K562 (cell line): Measurements from ENCODE around the gene CNNM2. TPM values are rescaled to one million over a fixed set of nuclear protein-coding genes. Genes with fewer than 3 reads are reported as not detected.
A peak's percentile ranks its signal among the peaks of the same experiment; 100 is the strongest.

Source experiments
- BMI1 ChIP-seq: fragments of 150-350 bp; IDR thresholded peaks from 2 replicates; pipeline ENCODE4 v1.6.1; 2014; ENCODE audit warnings: low read length
- IRF2 ChIP-seq: sonication (generic); formaldehyde crosslinking; IDR thresholded peaks from 2 replicates; pipeline ENCODE4 v1.8.1; 2022; ENCODE audit warnings: mild to moderate bottlenecking, missing genetic modification reagents
- NFIC ChIP-seq: fragments of 450-650 bp; IDR thresholded peaks from 2 replicates; pipeline ENCODE4 v1.6.1; 2017; ENCODE audit warnings: mild to moderate bottlenecking, inconsistent platforms
- NONO ChIP-seq, 2 experiments: fragments of 200-400 bp in 1 of 2; fragments of 450-650 bp in 1 of 2; formaldehyde crosslinking in 1 of 2; IDR thresholded peaks; 2 replicates each; pipeline ENCODE4 v1.6.1; 2017; ENCODE audit warnings: low read depth in 2 of 2, mild to moderate bottlenecking in 2 of 2, moderate library complexity in 2 of 2, low read length in 1 of 2
- NR2C1 ChIP-seq, 2 experiments: fragments of 450-650 bp; IDR thresholded peaks; 2 replicates each; pipeline ENCODE4 v1.6.1; 2017; ENCODE audit warnings: mild to moderate bottlenecking in 2 of 2, antibody characterized with exemption in 1 of 2, inconsistent platforms in 1 of 2, missing compliant biosample characterization in 1 of 2, missing genetic modification characterization in 1 of 2
- POLR2AphosphoS5 ChIP-seq: IDR thresholded peaks from 2 replicates; pipeline ENCODE4 v1.6.1; 2011; ENCODE audit warnings: mild to moderate bottlenecking, low read depth, low read length, moderate library complexity; ENCODE audit not compliant: control insufficient read depth, insufficient read depth
- SMC3 ChIP-seq: conservative IDR thresholded peaks from 2 replicates; pipeline ENCODE4 v1.6.1; 2011; ENCODE audit warnings: low read depth, low read length, improper control_type of control experiment; ENCODE audit not compliant: insufficient read depth
- SPI1 ChIP-seq: IDR thresholded peaks from 2 replicates; pipeline ENCODE4 v1.6.1; 2011; ENCODE audit warnings: low read depth, low read length, control low read depth, borderline replicate concordance
- TEAD1 ChIP-seq, 2 experiments: fragments of 450-650 bp in 1 of 2; sonication (generic) in 1 of 2; formaldehyde crosslinking; IDR thresholded peaks; 2 replicates each; pipeline versions ENCODE4 v1.4.0 to v1.8.0; 2020 to 2022; ENCODE audit warnings: mild to moderate bottlenecking in 2 of 2, missing genetic modification reagents in 1 of 2
- U2AF2 ChIP-seq: fragments of 200-400 bp; formaldehyde crosslinking; optimal IDR thresholded peaks from 2 replicates; pipeline ENCODE3; 2017; ENCODE audit warnings: low read depth, mild to moderate bottlenecking, low read length
- polyA plus RNA-seq, 8 experiments: library from polyadenylated mRNA; depleted of rRNA in 4 of 8; stranded (reverse) in 5 of 8; unstranded in 3 of 8; fragments of >200 nt; fragmentation: Nextera tagmentation in 2 of 8; fragmentation: Illumina TruSeq in 1 of 8; extraction: Ambion mirVana in 2 of 8; extraction: Trizol in 1 of 8; gene quantifications; 2 replicates each; pipeline versions ENCODE4 v1.2.1 to v1.2.3, GENCODE V29; 2011 to 2014; ENCODE audit warnings: inconsistent platforms in 1 of 8, missing spikeins in 1 of 8
- total RNA-seq, 7 experiments: library from RNA; depleted of rRNA in 6 of 7; stranded (reverse); fragments of >200 nt in 6 of 7; fragmentation: Illumina TruSeq in 2 of 7; extraction: Trizol in 2 of 7; gene quantifications; 2 replicates each; pipeline versions ENCODE4 v1.2.1 to v1.2.3, GENCODE V29; 2011 to 2021; ENCODE audit warnings: low replicate concordance in 1 of 7
- TF ChIP-seq, protein P1 (sequence below): fragments of 250-450 bp; sonication (Bioruptor Pico); IDR thresholded peaks from 2 replicates; pipeline ENCODE4 v1.4.0; 2020
- TF ChIP-seq, protein P2 (sequence below), 3 experiments: IDR thresholded peaks in 2 of 3; conservative IDR thresholded peaks in 1 of 3; 2 replicates each; pipeline ENCODE4 v1.5.1; 2011 to 2012; ENCODE audit warnings: low read length in 3 of 3, mild to moderate bottlenecking in 3 of 3, control low read depth in 2 of 3, improper control_type of control experiment in 1 of 3, inconsistent platforms in 1 of 3, low read depth in 1 of 3, mixed read lengths in 1 of 3, moderate library complexity in 1 of 3; ENCODE audit not compliant: insufficient read depth in 2 of 3
- TF ChIP-seq, protein P3 (sequence below): fragments of 250-450 bp; sonication (Bioruptor Pico); IDR thresholded peaks from 2 replicates; pipeline ENCODE4 v1.9.0; 2021; ENCODE audit warnings: mild to moderate bottlenecking
- TF ChIP-seq, protein P4 (sequence below): fragments of 450-650 bp; IDR thresholded peaks from 2 replicates; pipeline ENCODE4 v1.6.1; 2018; ENCODE audit warnings: mild to moderate bottlenecking, low read depth; ENCODE audit not compliant: partially characterized antibody
- TF ChIP-seq, protein P5 (sequence below): fragments of 450-650 bp; formaldehyde crosslinking; IDR thresholded peaks from 2 replicates; pipeline ENCODE4 v1.4.0; 2020; ENCODE audit warnings: mild to moderate bottlenecking, moderate library complexity

Gene CNNM2
- total and polyA plus RNA-seq, 9 of the 15 experiments (the other 6 are each of a cell fraction or from before 2014, with no cell fraction given) = 0.21 to 5.0 (median 1.3) TPM

DNA sequence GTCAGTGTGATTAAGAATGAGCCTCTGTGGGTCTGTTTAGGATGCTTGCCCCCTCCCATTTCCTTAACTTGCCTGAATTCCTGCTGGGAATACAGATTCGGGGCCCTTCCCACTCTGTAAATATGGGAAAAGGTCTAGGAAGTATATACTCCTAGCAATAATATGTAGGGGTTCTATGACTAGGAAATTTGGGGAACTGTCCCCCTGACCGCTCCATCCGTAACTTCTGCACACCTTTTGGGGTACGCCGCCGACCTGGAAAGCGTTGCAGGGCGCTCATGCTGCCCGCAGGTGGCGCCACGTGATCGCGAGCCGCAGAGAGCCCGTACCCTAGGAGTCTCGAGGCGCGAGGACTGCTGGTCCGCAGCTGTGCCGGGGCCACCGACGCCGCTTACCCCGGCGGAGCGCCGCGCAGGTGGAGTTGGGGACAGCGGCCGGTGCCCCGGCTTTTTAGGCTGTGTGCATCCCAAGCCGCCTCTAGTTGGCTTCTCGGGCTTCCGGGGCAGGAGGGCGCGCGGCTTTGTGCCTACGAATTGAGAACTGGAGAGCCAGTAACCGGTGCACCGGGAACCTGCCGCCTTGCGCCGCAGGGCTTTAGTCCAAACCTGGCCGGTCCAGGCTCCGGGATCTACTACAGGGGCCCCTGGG lies 656 bp upstream of the CNNM2 start (continued):
- TF ChIP-seq, protein P1, sequence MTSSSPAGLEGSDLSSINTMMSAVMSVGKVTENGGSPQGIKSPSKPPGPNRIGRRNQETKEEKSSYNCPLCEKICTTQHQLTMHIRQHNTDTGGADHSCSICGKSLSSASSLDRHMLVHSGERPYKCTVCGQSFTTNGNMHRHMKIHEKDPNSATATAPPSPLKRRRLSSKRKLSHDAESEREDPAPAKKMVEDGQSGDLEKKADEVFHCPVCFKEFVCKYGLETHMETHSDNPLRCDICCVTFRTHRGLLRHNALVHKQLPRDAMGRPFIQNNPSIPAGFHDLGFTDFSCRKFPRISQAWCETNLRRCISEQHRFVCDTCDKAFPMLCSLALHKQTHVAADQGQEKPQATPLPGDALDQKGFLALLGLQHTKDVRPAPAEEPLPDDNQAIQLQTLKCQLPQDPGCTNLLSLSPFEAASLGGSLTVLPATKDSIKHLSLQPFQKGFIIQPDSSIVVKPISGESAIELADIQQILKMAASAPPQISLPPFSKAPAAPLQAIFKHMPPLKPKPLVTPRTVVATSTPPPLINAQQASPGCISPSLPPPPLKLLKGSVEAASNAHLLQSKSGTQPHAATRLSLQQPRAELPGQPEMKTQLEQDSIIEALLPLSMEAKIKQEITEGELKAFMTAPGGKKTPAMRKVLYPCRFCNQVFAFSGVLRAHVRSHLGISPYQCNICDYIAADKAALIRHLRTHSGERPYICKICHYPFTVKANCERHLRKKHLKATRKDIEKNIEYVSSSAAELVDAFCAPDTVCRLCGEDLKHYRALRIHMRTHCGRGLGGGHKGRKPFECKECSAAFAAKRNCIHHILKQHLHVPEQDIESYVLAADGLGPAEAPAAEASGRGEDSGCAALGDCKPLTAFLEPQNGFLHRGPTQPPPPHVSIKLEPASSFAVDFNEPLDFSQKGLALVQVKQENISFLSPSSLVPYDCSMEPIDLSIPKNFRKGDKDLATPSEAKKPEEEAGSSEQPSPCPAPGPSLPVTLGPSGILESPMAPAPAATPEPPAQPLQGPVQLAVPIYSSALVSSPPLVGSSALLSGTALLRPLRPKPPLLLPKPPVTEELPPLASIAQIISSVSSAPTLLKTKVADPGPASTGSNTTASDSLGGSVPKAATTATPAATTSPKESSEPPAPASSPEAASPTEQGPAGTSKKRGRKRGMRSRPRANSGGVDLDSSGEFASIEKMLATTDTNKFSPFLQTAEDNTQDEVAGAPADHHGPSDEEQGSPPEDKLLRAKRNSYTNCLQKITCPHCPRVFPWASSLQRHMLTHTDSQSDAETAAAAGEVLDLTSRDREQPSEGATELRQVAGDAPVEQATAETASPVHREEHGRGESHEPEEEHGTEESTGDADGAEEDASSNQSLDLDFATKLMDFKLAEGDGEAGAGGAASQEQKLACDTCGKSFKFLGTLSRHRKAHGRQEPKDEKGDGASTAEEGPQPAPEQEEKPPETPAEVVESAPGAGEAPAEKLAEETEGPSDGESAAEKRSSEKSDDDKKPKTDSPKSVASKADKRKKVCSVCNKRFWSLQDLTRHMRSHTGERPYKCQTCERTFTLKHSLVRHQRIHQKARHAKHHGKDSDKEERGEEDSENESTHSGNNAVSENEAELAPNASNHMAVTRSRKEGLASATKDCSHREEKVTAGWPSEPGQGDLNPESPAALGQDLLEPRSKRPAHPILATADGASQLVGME (CRISPR knock-in tag) = no peak
- 0 out of 2 replicates have a peak, but pooled peaks have one; percentile 15 for TF ChIP-seq NFIC
- no peak for TF ChIP-seq NR2C1 (IDR thresholded peaks at IDR 0.05)
- TF ChIP-seq NR2C1 (tag; IDR thresholded peaks at IDR 0.05) = no peak
- no peak for TF ChIP-seq BMI1
- TF ChIP-seq IRF2 (CRISPR knock-in tag) = no peak
- TF ChIP-seq, protein P2, sequence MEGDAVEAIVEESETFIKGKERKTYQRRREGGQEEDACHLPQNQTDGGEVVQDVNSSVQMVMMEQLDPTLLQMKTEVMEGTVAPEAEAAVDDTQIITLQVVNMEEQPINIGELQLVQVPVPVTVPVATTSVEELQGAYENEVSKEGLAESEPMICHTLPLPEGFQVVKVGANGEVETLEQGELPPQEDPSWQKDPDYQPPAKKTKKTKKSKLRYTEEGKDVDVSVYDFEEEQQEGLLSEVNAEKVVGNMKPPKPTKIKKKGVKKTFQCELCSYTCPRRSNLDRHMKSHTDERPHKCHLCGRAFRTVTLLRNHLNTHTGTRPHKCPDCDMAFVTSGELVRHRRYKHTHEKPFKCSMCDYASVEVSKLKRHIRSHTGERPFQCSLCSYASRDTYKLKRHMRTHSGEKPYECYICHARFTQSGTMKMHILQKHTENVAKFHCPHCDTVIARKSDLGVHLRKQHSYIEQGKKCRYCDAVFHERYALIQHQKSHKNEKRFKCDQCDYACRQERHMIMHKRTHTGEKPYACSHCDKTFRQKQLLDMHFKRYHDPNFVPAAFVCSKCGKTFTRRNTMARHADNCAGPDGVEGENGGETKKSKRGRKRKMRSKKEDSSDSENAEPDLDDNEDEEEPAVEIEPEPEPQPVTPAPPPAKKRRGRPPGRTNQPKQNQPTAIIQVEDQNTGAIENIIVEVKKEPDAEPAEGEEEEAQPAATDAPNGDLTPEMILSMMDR (IDR thresholded peaks at IDR 0.05 in 2 of 3, conservative IDR thresholded peaks at IDR 0.05 in 1 of 3; ENCODE audit: insufficient read depth in 2 of 3, low read depth in 1 of 3, low read length in 3 of 3) = peak; percentile 85 to 91 (median 87)
- TF ChIP-seq SMC3 = peak; percentile 97
- TF ChIP-seq, protein P3, sequence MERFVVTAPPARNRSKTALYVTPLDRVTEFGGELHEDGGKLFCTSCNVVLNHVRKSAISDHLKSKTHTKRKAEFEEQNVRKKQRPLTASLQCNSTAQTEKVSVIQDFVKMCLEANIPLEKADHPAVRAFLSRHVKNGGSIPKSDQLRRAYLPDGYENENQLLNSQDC (CRISPR knock-in tag) = no peak
- TF ChIP-seq NONO (IDR thresholded peaks at IDR 0.05; ENCODE audit: low read depth in 2 of 2, low read length in 1 of 2) = peak in 1 of 2 experiments; percentile 28; a peak in 1 of 4 replicates
- TF ChIP-seq, protein P4, sequence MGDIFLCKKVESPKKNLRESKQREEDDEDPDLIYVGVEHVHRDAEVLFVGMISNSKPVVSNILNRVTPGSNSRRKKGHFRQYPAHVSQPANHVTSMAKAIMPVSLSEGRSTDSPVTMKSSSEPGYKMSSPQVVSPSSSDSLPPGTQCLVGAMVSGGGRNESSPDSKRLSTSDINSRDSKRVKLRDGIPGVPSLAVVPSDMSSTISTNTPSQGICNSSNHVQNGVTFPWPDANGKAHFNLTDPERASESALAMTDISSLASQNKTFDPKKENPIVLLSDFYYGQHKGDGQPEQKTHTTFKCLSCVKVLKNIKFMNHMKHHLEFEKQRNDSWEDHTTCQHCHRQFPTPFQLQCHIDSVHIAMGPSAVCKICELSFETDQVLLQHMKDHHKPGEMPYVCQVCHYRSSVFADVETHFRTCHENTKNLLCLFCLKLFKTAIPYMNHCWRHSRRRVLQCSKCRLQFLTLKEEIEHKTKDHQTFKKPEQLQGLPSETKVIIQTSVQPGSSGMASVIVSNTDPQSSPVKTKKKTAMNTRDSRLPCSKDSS = no peak
- no peak for TF ChIP-seq SPI1
- TF ChIP-seq POLR2AphosphoS5 = no peak
- TF ChIP-seq, protein P5, sequence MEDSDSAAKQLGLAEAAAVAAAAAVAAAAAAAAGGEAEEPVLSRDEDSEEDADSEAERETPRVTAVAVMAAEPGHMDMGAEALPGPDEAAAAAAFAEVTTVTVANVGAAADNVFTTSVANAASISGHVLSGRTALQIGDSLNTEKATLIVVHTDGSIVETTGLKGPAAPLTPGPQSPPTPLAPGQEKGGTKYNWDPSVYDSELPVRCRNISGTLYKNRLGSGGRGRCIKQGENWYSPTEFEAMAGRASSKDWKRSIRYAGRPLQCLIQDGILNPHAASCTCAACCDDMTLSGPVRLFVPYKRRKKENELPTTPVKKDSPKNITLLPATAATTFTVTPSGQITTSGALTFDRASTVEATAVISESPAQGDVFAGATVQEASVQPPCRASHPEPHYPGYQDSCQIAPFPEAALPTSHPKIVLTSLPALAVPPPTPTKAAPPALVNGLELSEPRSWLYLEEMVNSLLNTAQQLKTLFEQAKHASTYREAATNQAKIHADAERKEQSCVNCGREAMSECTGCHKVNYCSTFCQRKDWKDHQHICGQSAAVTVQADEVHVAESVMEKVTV (CRISPR knock-in tag) = peak; percentile 94
- 0 out of 4 replicates have a peak, but pooled peaks of 1 of the 2 experiments have one; percentile 2 for TF ChIP-seq TEAD1 (CRISPR knock-in tag; IDR thresholded peaks at IDR 0.05)
- no peak for TF ChIP-seq U2AF2
